B cell (primary cell): Measurements from ENCODE around the gene A1BG. TPM values are rescaled to one million over a fixed set of nuclear protein-coding genes. Genes with fewer than 3 reads are reported as not detected.

ENCODE experiments used
- ATAC-seq: fragments of 200-7000 bp; cut with Tn5 transposase; one replicate; pipeline ENCODE4 v1.10.0; 2021; ENCODE audit warnings: low read depth, mild to moderate bottlenecking, moderate number of reproducible peaks, moderate library complexity
- CTCF ChIA-PET: fragments of 350-600 bp; sonication (Branson Sonifier 250); formaldehyde crosslinking; loops from one replicate; lab custom pipeline; 2021; ENCODE audit warnings: antibody characterized with exemption, inconsistent platforms; lab: Charles Lee
- POLR2A ChIA-PET: fragments of 350-600 bp; sonication (Branson Sonifier 250); formaldehyde crosslinking; loops from one replicate; lab custom pipeline; 2021; ENCODE audit warnings: antibody characterized with exemption; lab: Charles Lee
- DNase-seq: peaks from one replicate; pipeline ENCODE4 v3.0.0; 2013
- H2AFZ ChIP-seq: 2 replicates; pipeline ENCODE4 v1.6.1; 2012; ENCODE audit warnings: mild to moderate bottlenecking, low read depth, low read length; ENCODE audit not compliant: insufficient read depth, poor library complexity, severe bottlenecking
- H3K27ac ChIP-seq, 2 donors: 1 replicate in 1 of 2; 2 replicates in 1 of 2; pipeline ENCODE4 v1.5.1; 2012 to 2013; ENCODE audit warnings: low read length in 2 of 2, mild to moderate bottlenecking in 2 of 2, moderate library complexity in 1 of 2
- H3K27me3 ChIP-seq, 4 experiments: fragments of 200-600 bp in 1 of 4; sonication (generic) in 1 of 4; replicated peaks in 1 of 4; 1 replicate in 2 of 4; 2 replicates in 2 of 4; pipeline versions ENCODE4 v1.6.1 to v1.7.0; 2013 to 2016; ENCODE audit warnings: low read length in 3 of 4, mild to moderate bottlenecking in 2 of 4, mixed read lengths in 1 of 4, moderate library complexity in 1 of 4; ENCODE audit not compliant: insufficient read depth in 4 of 4, control insufficient read depth in 3 of 4; ENCODE audit errors: control extremely low read depth in 1 of 4
- H3K36me3 ChIP-seq, 2 experiments: replicated peaks in 1 of 2; 1 replicate in 1 of 2; 2 replicates in 1 of 2; pipeline versions ENCODE4 v1.6.1 to v1.7.1; 2013; ENCODE audit warnings: low read length in 1 of 2; ENCODE audit not compliant: insufficient read depth in 2 of 2, control insufficient read depth in 1 of 2; ENCODE audit errors: control extremely low read depth in 1 of 2, extremely low read depth in 1 of 2
- H3K4me1 ChIP-seq, 2 donors: fragments of 200-600 bp in 1 of 2; sonication (generic) in 1 of 2; 1 replicate in 1 of 2; 2 replicates in 1 of 2; pipeline versions ENCODE4 v1.5.1 to v1.6.1; 2013 to 2017; ENCODE audit warnings: low read length in 2 of 2; ENCODE audit not compliant: control insufficient read depth in 2 of 2, insufficient read depth in 2 of 2
- H3K4me2 ChIP-seq: replicated peaks from 2 replicates; pipeline ENCODE3; 2012; ENCODE audit warnings: mild to moderate bottlenecking, low read depth, low read length; ENCODE audit not compliant: poor library complexity, severe bottlenecking
- H3K4me3 ChIP-seq, 5 experiments: fragments of 200-600 bp in 1 of 5; sonication (generic) in 1 of 5; 1 replicate in 3 of 5; 2 replicates in 2 of 5; pipeline versions ENCODE4 v1.5.1 to v1.7.0; 2011 to 2016; ENCODE audit warnings: low read length in 4 of 5, mild to moderate bottlenecking in 4 of 5, low read depth in 2 of 5, control low read depth in 1 of 5, moderate library complexity in 1 of 5; ENCODE audit not compliant: insufficient read depth in 1 of 5; ENCODE audit errors: control extremely low read depth in 1 of 5, extremely low read depth in 1 of 5
- H3K79me2 ChIP-seq: fragments of 200-600 bp; sonication (generic); one replicate; pipeline ENCODE4 v1.6.0; 2016; ENCODE audit warnings: low read length; ENCODE audit not compliant: control insufficient read depth, insufficient read depth
- H3K9ac ChIP-seq: fragments of 200-600 bp; sonication (generic); 2 replicates; pipeline ENCODE4 v1.6.1; 2017; ENCODE audit warnings: mild to moderate bottlenecking, low read length, moderate library complexity
- H3K9me3 ChIP-seq, 3 donors: one replicate each; pipeline versions ENCODE4 v1.6.1 to v1.7.1; 2013; ENCODE audit warnings: low read length in 2 of 3; ENCODE audit not compliant: control insufficient read depth in 2 of 3, insufficient read depth in 1 of 3; ENCODE audit errors: control extremely low read depth in 1 of 3
- H4K20me1 ChIP-seq: 2 replicates; pipeline ENCODE4 v1.6.0; 2012; ENCODE audit warnings: mild to moderate bottlenecking, low read length; ENCODE audit not compliant: insufficient read depth, control insufficient read depth, poor library complexity, severe bottlenecking
- H3K27ac Mint-ChIP-seq: one replicate; pipeline ENCODE4 v1.8.0; 2021; ENCODE audit warnings: mixed read lengths
- H3K27me3 Mint-ChIP-seq: one replicate; pipeline ENCODE4 v1.8.0; 2021; ENCODE audit warnings: mixed read lengths
- H3K4me1 Mint-ChIP-seq: one replicate; pipeline ENCODE4 v1.8.0; 2021; ENCODE audit warnings: mixed read lengths
- H3K4me3 Mint-ChIP-seq: one replicate; pipeline ENCODE4 v1.8.0; 2021; ENCODE audit warnings: mixed read lengths
- H3K9me3 Mint-ChIP-seq: one replicate; pipeline ENCODE4 v1.8.0; 2022; ENCODE audit warnings: mixed read lengths; ENCODE audit not compliant: insufficient read depth
- EZH2 ChIP-seq: IDR thresholded peaks from 2 replicates; pipeline ENCODE4 v1.6.1; 2012; ENCODE audit warnings: borderline replicate concordance, low read depth, mild to moderate bottlenecking, moderate library complexity, low read length; ENCODE audit not compliant: insufficient read depth, poor library complexity, severe bottlenecking
- WGBS: methylation state at CpG from one replicate; pipeline ENCODE4 v1.1.5; 2013; ENCODE audit warnings: missing lambda C conversion rate; ENCODE audit not compliant: insufficient coverage; 5-methylcytosine and 5-hydroxymethylcytosine counted together
- intact Hi-C: fragments of 100-400 bp; cut with micrococcal nuclease; formaldehyde crosslinking; loops from one replicate; pipeline ENCODE4 v1.10.0; 2022
- polyA plus RNA-seq: library from polyadenylated mRNA; depleted of rRNA; stranded (reverse); fragments of >200 nt; gene quantifications from 2 replicates; pipeline ENCODE4 v1.2.3, GENCODE V29; 2012
- total RNA-seq, 2 donors: library from RNA; stranded (reverse); fragments of 120-200 nt in 1 of 2; gene quantifications; 1 replicate in 1 of 2; 2 replicates in 1 of 2; pipeline versions ENCODE4 v1.2.3 to v1.2.4, GENCODE V29; 2013 to 2022
- TF ChIP-seq, protein P1 (sequence below): fragments of 200-600 bp; IDR thresholded peaks from one replicate; pipeline ENCODE4 v1.8.0; 2022; ENCODE audit warnings: antibody characterized with exemption, mild to moderate bottlenecking

A1BG gene
- total and polyA plus RNA-seq, 2 donors (not counting 1 experiment from before 2014, with no cell fraction given) = 18.4 to 52.6 TPM

DNA sequence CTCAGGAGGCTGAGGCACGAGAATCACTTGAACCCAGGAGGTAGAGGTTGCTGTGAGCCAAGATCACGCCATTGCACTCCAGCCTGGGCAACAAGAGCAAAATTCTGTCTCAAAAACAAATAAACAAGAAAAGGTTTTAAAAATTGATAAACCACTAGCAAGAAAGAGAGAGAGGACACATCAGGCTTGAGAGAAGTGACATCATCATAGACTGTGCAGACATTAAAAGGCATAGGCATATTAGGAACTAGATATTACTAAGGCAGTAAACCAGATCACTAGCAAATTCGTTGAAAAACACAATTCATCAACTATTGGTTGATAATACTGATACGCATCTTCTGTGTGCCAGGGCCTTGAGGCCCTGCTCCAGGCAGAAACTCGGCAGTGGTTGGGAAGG lies 7.7 kb downstream of the A1BG start:
- intact Hi-C loops = loop anchor here (5.0 kb wide), 1 partner anchor 62 kb away; the partner anchor contains the start of gene ZNF584
- Mint-ChIP-seq H3K27ac (peak overlapping the region; percentile 71), H3K9me3 (no peaks in the 10 kb centered on the region), H3K4me3 (peak overlapping the region; percentile 96), H3K27me3 (no peaks in the 10 kb centered on the region), H3K4me1 (peaks cover 27% of the 10 kb centered on the region)
- no peak for DNase-seq
- 100% methylated on average over 2 of the region's 5 CpGs for WGBS
- Histone ChIP-seq H3K4me3 (no peak overlapping the region), H3K9me3 (peaks cover 0 to 8% (median 0%) of the 10 kb centered on the region in 3 donors), H3K36me3 (no peaks in the 10 kb centered on the region), H3K9ac (no peak overlapping the region), H3K4me2 (no peak overlapping the region), H2AFZ (no peak overlapping the region), H3K27ac (no peak overlapping the region), H3K27me3 (no peaks in the 10 kb centered on the region), H4K20me1 (peaks cover under 1% of the 10 kb centered on the region), H3K79me2 (peaks cover 6% of the 10 kb centered on the region), H3K4me1 (peaks cover 16 to 28% of the 10 kb centered on the region in 2 donors)
- ChIA-PET CTCF (no interaction called here), POLR2A (no interaction called here)
- no peak for ATAC-seq
- TF ChIP-seq EZH2 = no peak
- TF ChIP-seq, protein P1, sequence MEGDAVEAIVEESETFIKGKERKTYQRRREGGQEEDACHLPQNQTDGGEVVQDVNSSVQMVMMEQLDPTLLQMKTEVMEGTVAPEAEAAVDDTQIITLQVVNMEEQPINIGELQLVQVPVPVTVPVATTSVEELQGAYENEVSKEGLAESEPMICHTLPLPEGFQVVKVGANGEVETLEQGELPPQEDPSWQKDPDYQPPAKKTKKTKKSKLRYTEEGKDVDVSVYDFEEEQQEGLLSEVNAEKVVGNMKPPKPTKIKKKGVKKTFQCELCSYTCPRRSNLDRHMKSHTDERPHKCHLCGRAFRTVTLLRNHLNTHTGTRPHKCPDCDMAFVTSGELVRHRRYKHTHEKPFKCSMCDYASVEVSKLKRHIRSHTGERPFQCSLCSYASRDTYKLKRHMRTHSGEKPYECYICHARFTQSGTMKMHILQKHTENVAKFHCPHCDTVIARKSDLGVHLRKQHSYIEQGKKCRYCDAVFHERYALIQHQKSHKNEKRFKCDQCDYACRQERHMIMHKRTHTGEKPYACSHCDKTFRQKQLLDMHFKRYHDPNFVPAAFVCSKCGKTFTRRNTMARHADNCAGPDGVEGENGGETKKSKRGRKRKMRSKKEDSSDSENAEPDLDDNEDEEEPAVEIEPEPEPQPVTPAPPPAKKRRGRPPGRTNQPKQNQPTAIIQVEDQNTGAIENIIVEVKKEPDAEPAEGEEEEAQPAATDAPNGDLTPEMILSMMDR = no peak

DNA sequence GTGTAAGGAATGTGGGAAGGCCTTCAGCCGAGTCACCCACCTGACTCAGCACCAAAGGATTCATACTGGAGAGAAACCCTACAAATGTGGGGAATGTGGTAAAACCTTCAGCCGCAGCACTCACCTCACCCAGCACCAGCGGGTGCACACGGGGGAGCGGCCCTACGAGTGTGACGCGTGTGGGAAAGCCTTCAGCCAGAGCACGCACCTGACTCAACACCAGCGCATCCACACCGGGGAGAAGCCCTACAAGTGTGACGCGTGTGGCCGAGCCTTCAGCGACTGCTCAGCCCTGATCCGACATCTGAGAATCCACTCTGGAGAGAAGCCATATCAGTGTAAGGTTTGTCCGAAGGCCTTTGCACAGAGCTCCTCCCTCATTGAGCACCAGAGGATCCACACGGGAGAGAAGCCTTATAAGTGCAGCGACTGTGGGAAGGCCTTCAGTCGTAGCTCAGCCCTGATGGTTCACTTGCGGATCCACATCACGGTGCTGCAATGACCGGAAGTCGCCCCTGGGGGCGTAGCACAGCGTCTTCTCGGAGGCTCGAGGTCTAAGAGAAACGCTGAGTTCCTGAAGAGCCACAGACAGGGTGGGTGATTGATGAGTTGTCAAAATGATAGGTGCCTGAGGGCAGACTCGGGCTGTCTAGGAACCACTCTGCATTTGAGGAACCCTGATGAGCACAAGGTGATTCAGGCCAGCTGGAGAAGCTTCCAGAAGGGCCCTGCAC lies 14.3 kb downstream of the A1BG start:
- H3K27ac ChIP-seq = no peak overlapping the region
- H3K27me3 ChIP-seq = no peaks in the 10 kb centered on the region
- H3K9me3 Mint-ChIP-seq = no peaks in the 10 kb centered on the region
- ChIA-PET POLR2A (no interaction called here), CTCF (no interaction called here)
- H3K4me3 Mint-ChIP-seq = no peak overlapping the region
- peaks cover 0 to 16% (median 0%) of the 10 kb centered on the region in 3 donors for H3K9me3 ChIP-seq
- H3K27ac Mint-ChIP-seq = no peak overlapping the region
- WGBS = 95% methylated on average over 29 of the region's 30 CpGs
- no peak for ATAC-seq
- no peaks in the 10 kb centered on the region for H3K4me1 Mint-ChIP-seq
- H4K20me1 ChIP-seq = no peaks in the 10 kb centered on the region
- H3K4me1 ChIP-seq = no peaks in the 10 kb centered on the region
- no peak overlapping the region for H3K4me2 ChIP-seq
- H3K9ac ChIP-seq = no peak overlapping the region
- no peaks in the 10 kb centered on the region for H3K27me3 Mint-ChIP-seq
- peaks cover 2 to 34% of the 10 kb centered on the region in 2 experiments for H3K36me3 ChIP-seq
- peaks cover 4% of the 10 kb centered on the region for H3K79me2 ChIP-seq
- H3K4me3 ChIP-seq = no peak overlapping the region
- intact Hi-C loops = no loop called here
- no peak overlapping the region for H2AFZ ChIP-seq
- no peak for DNase-seq
- TF ChIP-seq EZH2 = no peak
- TF ChIP-seq, protein P1 = no peak
